HG03571 (cell line): ENCODE results near the gene CCDC192.

ENCODE experiments used
- ATAC-seq: cut with Tn5 transposase; IDR thresholded peaks from one replicate; pipeline ENCODE4 v1.9.1; 2021; ENCODE audit not compliant: unreplicated experiment

Gene CCDC192

GRCh38 chr5:127805448-127805847 is 102.3 kb downstream of the CCDC192 start:
- ATAC-seq = no peak

GRCh38 chr5:127806776-127807175 is 103.6 kb downstream of the CCDC192 start:
- ATAC-seq = no peak

DNA sequence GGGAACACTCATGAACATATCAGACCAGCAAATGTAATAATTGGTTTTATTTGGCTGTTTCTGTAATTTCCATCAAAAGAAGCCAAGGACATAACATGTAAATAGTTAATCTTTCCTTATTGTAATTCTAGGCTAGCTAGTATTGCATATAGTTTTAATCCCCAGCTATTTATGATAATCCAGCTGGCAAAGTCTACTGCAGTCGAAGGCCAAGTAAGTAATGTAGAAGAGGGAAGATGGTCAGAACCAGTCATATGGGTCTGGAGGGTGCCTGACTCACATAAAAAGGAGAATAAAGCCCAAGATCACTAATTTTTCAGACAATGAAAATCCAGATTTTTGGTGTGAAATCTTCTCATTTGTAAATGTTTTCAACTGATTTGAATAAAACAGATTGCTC is 106.3 kb downstream of the CCDC192 start:
- no peak for ATAC-seq

DNA sequence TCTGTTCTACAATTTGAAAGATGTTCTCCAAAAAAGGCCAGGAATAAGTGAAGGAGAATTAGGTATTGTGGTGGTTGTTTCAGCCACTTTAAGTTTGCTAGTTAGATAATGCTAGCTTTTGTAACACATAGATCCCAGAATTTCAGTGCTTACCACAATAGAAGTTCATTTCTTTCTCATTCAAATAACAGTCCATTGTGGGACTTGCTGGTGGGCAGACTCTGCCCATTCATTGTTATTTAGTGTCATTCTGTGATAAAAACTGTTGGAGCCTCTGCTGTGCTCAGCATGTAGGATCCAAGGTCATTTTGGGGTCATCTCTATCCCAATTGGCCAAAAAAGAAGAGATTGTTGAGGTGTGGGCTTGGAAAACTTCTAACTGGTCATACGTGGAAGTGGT is 106.8 kb downstream of the CCDC192 start:
- no peak for ATAC-seq

GRCh38 chr5:127810707-127811490 is 107.7 kb downstream of the CCDC192 start:
- ATAC-seq = no peak

- ATAC-seq = no peak
Observed at GRCh38 chr5:127812570-127812969, 109.4 kb downstream of the CCDC192 start.

- no peak for ATAC-seq
Observed at GRCh38 chr5:127813633-127814587, 110.7 kb downstream of the CCDC192 start.

- ATAC-seq = no peak
Observed at GRCh38 chr5:127814588-127814973, 111.4 kb downstream of the CCDC192 start.

GRCh38 chr5:127820910-127821553 is 117.8 kb downstream of the CCDC192 start:
- ATAC-seq = peak; percentile 97

GRCh38 chr5:127821896-127822295 is 118.7 kb downstream of the CCDC192 start:
- ATAC-seq = no peak

- ATAC-seq = no peak
Observed at GRCh38 chr5:127824126-127824525, 120.9 kb downstream of the CCDC192 start.

GRCh38 chr5:127826011-127826410 is 122.8 kb downstream of the CCDC192 start:
- no peak for ATAC-seq

DNA sequence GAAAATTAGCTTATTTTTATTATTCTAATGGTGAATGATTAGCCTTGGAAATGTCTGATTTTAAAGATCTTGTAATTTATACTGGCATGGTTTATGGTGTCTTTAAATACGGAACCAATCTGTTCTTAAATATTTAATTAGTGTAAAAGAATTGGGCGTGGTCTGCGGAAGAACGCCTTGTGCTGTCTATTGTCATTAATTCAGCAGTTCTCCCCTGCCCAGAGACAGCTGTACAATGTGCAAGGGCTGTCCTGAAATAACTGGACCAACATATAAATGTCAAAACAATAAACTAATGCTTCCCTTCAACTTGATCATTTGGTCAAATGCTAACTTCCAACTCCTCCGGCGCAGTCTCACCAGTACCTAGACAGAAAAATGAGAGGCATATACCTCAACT is 124.3 kb downstream of the CCDC192 start:
- ATAC-seq = no peak

- no peak for ATAC-seq
Observed at GRCh38 chr5:127830157-127830556, 127.0 kb downstream of the CCDC192 start.

- ATAC-seq = no peak
Observed at GRCh38 chr5:127830829-127831598, 127.8 kb downstream of the CCDC192 start.

DNA sequence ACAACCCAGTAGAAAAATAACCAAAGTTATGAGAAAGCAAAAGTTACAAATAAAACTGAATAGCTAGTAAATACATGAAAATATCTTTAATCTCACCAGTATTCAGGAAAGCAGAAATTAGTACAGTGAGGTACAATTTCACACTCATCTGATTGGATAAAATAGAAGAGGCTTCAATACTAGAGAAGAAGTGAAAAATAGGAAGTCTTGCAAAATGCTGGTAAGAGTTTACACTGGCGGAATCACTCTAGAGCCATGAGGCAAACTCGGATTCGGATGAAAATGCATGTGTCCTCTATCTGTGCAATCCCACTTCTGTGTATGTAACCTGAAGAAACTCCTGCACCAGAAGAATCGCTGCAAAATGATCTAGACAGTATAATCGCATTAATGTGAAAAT is 128.9 kb downstream of the CCDC192 start:
- ATAC-seq = no peak

GRCh38 chr5:127834094-127834531 is 130.9 kb downstream of the CCDC192 start:
- peak; percentile 55 for ATAC-seq

DNA sequence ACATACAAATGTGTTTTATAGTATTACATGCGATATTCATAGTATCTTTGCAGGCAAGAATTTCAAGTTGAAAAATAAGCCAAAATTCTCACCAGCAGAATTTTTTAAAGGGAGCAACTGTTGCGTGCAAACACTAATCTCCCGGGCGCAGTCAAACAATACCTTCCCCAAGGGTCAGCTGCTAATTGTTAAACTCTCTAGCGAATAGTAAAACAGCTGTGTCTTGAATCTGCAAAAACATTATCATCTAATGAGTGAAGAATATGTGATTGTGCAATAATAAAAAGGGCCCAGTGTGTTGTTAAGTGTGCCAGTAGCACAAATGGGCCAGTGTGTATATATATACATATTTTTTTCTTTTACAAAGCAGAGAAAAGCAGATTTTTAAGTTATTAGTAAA is 131.4 kb downstream of the CCDC192 start:
- ATAC-seq = no peak

DNA sequence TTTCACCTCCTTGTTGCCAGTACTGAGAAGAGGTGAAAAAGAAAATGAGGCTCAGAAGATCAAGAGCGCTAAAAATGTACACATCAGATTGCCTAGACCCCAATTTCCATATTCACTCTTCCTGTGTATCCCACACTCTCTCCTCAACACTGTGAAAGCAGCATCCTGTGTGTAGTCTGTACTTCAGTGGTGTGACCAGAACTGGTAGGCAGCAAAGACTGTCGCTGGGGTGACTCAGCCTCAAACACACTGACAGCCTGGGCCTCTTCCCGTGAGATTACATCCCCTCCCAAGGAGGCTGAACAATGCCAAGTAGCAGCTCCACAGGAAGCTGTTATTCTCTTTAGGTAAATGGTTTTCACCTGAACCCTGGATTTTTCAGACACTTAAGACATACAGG is 135.5 kb downstream of the CCDC192 start:
- no peak for ATAC-seq

DNA sequence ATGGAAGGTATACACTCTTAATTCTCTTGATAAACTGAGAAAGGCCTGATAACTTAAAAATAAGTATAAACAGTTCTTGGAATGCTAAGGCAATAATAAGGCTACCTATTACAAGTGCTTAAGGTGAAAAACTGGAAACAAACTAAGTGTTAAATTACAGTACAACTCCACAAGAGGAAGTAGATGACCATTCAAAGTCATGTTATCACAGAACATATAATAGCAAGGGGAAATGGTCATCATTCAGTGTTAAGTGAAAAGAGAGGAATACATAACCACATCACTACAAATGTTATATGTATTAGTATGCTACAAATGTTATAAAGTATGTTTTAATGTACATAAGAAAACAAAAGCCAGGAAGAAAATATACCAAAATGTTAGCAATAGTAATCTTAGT is 135.9 kb downstream of the CCDC192 start:
- ATAC-seq = no peak
